GM23338 (cell line): ENCODE measurements around the gene CD33.

Experiments
- EZH2 ChIP-seq: fragments of 200-600 bp; sonication (generic); IDR thresholded peaks from one replicate; pipeline ENCODE4 v1.8.0; 2017; ENCODE audit warnings: antibody characterized with exemption, mild to moderate bottlenecking, low read depth; ENCODE audit not compliant: unreplicated experiment
- EZH2phosphoT487 ChIP-seq: fragments of 200-600 bp; sonication (generic); IDR thresholded peaks from one replicate; pipeline ENCODE4 v1.8.1; 2018; ENCODE audit warnings: antibody characterized with exemption; ENCODE audit not compliant: unreplicated experiment
- JUNB ChIP-seq: IDR thresholded peaks from one replicate; pipeline ENCODE4 v1.6.1; 2016; ENCODE audit warnings: antibody characterized with exemption; ENCODE audit not compliant: unreplicated experiment
- POLR2AphosphoS5 ChIP-seq: IDR thresholded peaks from 2 replicates; pipeline ENCODE4 v1.6.1; 2016; ENCODE audit warnings: antibody characterized with exemption, low read depth
- TF ChIP-seq, protein P1 (sequence below): IDR thresholded peaks from one replicate; pipeline ENCODE4 v1.6.1; 2018; ENCODE audit warnings: antibody characterized with exemption; ENCODE audit not compliant: unreplicated experiment
- TF ChIP-seq, protein P2 (sequence below), 2 experiments: fragments of 200-600 bp in 1 of 2; sonication (generic) in 1 of 2; conservative IDR thresholded peaks; 2 replicates each; pipeline versions ENCODE4 v1.5.1 to v1.6.1; 2016 to 2017; ENCODE audit warnings: antibody characterized with exemption in 2 of 2, low read depth in 2 of 2, mild to moderate bottlenecking in 2 of 2, moderate library complexity in 1 of 2
- TF ChIP-seq, protein P3 (sequence below): fragments of 250-450 bp; sonication (Bioruptor Pico); IDR thresholded peaks from 2 replicates; pipeline ENCODE4 v1.5.0; 2020; ENCODE audit warnings: mild to moderate bottlenecking, moderate library complexity

DNA sequence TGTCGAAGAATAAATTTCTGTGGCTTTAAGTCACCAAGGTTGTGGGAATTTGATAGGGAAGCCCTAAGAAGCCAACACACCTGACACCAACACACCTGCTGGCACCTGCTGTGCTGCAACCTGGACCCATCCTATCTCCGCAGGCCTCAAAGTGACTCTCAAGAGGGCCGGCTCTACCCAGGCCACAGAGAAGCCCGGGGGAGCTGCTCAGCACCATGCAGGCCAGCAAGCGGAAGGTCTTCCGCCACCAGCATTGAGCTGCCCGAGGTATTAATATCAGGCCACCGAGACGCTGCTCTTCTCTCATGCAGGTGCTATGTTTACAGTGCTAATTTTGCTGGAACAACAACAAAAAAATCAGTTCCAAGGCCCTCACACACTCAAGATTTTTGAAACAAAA is 32.2 kb upstream of the CD33 start:
- TF ChIP-seq, protein P1, sequence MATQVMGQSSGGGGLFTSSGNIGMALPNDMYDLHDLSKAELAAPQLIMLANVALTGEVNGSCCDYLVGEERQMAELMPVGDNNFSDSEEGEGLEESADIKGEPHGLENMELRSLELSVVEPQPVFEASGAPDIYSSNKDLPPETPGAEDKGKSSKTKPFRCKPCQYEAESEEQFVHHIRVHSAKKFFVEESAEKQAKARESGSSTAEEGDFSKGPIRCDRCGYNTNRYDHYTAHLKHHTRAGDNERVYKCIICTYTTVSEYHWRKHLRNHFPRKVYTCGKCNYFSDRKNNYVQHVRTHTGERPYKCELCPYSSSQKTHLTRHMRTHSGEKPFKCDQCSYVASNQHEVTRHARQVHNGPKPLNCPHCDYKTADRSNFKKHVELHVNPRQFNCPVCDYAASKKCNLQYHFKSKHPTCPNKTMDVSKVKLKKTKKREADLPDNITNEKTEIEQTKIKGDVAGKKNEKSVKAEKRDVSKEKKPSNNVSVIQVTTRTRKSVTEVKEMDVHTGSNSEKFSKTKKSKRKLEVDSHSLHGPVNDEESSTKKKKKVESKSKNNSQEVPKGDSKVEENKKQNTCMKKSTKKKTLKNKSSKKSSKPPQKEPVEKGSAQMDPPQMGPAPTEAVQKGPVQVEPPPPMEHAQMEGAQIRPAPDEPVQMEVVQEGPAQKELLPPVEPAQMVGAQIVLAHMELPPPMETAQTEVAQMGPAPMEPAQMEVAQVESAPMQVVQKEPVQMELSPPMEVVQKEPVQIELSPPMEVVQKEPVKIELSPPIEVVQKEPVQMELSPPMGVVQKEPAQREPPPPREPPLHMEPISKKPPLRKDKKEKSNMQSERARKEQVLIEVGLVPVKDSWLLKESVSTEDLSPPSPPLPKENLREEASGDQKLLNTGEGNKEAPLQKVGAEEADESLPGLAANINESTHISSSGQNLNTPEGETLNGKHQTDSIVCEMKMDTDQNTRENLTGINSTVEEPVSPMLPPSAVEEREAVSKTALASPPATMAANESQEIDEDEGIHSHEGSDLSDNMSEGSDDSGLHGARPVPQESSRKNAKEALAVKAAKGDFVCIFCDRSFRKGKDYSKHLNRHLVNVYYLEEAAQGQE: no peak
- TF ChIP-seq, protein P2, sequence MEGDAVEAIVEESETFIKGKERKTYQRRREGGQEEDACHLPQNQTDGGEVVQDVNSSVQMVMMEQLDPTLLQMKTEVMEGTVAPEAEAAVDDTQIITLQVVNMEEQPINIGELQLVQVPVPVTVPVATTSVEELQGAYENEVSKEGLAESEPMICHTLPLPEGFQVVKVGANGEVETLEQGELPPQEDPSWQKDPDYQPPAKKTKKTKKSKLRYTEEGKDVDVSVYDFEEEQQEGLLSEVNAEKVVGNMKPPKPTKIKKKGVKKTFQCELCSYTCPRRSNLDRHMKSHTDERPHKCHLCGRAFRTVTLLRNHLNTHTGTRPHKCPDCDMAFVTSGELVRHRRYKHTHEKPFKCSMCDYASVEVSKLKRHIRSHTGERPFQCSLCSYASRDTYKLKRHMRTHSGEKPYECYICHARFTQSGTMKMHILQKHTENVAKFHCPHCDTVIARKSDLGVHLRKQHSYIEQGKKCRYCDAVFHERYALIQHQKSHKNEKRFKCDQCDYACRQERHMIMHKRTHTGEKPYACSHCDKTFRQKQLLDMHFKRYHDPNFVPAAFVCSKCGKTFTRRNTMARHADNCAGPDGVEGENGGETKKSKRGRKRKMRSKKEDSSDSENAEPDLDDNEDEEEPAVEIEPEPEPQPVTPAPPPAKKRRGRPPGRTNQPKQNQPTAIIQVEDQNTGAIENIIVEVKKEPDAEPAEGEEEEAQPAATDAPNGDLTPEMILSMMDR (conservative IDR thresholded peaks at IDR 0.05; ENCODE audit: low read depth in 2 of 2): no peak
- TF ChIP-seq EZH2phosphoT487: no peak
- no peak for TF ChIP-seq EZH2
- TF ChIP-seq POLR2AphosphoS5: no peak
- no peak for TF ChIP-seq JUNB
- TF ChIP-seq, protein P3, sequence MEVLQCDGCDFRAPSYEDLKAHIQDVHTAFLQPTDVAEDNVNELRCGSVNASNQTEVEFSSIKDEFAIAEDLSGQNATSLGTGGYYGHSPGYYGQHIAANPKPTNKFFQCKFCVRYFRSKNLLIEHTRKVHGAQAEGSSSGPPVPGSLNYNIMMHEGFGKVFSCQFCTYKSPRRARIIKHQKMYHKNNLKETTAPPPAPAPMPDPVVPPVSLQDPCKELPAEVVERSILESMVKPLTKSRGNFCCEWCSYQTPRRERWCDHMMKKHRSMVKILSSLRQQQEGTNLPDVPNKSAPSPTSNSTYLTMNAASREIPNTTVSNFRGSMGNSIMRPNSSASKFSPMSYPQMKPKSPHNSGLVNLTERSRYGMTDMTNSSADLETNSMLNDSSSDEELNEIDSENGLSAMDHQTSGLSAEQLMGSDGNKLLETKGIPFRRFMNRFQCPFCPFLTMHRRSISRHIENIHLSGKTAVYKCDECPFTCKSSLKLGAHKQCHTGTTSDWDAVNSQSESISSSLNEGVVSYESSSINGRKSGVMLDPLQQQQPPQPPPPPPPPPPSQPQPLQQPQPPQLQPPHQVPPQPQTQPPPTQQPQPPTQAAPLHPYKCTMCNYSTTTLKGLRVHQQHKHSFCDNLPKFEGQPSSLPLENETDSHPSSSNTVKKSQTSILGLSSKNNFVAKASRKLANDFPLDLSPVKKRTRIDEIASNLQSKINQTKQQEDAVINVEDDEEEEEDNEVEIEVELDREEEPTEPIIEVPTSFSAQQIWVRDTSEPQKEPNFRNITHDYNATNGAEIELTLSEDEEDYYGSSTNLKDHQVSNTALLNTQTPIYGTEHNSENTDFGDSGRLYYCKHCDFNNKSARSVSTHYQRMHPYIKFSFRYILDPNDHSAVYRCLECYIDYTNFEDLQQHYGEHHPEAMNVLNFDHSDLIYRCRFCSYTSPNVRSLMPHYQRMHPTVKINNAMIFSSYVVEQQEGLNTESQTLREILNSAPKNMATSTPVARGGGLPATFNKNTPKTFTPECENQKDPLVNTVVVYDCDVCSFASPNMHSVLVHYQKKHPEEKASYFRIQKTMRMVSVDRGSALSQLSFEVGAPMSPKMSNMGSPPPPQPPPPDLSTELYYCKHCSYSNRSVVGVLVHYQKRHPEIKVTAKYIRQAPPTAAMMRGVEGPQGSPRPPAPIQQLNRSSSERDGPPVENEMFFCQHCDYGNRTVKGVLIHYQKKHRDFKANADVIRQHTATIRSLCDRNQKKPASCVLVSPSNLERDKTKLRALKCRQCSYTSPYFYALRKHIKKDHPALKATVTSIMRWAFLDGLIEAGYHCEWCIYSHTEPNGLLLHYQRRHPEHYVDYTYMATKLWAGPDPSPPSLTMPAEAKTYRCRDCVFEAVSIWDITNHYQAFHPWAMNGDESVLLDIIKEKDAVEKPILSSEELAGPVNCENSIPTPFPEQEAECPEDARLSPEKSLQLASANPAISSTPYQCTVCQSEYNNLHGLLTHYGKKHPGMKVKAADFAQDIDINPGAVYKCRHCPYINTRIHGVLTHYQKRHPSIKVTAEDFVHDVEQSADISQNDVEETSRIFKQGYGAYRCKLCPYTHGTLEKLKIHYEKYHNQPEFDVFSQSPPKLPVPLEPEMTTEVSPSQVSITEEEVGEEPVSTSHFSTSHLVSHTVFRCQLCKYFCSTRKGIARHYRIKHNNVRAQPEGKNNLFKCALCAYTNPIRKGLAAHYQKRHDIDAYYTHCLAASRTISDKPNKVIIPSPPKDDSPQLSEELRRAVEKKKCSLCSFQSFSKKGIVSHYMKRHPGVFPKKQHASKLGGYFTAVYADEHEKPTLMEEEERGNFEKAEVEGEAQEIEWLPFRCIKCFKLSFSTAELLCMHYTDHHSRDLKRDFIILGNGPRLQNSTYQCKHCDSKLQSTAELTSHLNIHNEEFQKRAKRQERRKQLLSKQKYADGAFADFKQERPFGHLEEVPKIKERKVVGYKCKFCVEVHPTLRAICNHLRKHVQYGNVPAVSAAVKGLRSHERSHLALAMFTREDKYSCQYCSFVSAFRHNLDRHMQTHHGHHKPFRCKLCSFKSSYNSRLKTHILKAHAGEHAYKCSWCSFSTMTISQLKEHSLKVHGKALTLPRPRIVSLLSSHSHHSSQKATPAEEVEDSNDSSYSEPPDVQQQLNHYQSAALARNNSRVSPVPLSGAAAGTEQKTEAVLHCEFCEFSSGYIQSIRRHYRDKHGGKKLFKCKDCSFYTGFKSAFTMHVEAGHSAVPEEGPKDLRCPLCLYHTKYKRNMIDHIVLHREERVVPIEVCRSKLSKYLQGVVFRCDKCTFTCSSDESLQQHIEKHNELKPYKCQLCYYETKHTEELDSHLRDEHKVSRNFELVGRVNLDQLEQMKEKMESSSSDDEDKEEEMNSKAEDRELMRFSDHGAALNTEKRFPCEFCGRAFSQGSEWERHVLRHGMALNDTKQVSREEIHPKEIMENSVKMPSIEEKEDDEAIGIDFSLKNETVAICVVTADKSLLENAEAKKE (CRISPR knock-in tag): no peak
